OCI-LY3 (cell line): ENCODE data around the gene ADAP2.

Source experiments
- H2AFZ ChIP-seq: fragments of 200-600, 300-600 bp; shearing (Covaris generic); 2 replicates; pipeline ENCODE4 v1.6.0; 2014; ENCODE audit warnings: antibody characterized with exemption, low read depth, low read length
- H3K27ac ChIP-seq: fragments of 200-600, 300-600 bp; sonication (generic); 2 replicates; pipeline ENCODE4 v1.5.1; 2014; ENCODE audit warnings: mild to moderate bottlenecking, low read length, moderate library complexity, mixed read lengths
- H3K27me3 ChIP-seq: fragments of 200-600, 300-600 bp; sonication (generic); 2 replicates; pipeline ENCODE4 v1.6.1; 2014; ENCODE audit warnings: low read depth, low read length, mixed read lengths
- H3K36me3 ChIP-seq: fragments of 200-600, 300-600 bp; sonication (generic); replicated peaks from 2 replicates; pipeline ENCODE3; 2014; ENCODE audit warnings: low read depth, low read length, mixed read lengths
- H3K4me1 ChIP-seq: fragments of 300-600, 200-600 bp; sonication (generic); 2 replicates; pipeline ENCODE4 v1.6.1; 2014; ENCODE audit warnings: low read length, mixed read lengths
- H3K4me2 ChIP-seq: fragments of 200-600, 300-600 bp; sonication (generic); 2 replicates; pipeline ENCODE4 v1.6.1; 2014; ENCODE audit warnings: low read length, mixed read lengths
- H3K4me3 ChIP-seq: fragments of 300-600, 200-600 bp; sonication (generic); 2 replicates; pipeline ENCODE4 v1.5.1; 2014; ENCODE audit warnings: antibody characterized with exemption, mild to moderate bottlenecking, low read length, moderate library complexity
- H3K79me2 ChIP-seq: fragments of 300-600, 200-600 bp; shearing (Covaris generic); 2 replicates; pipeline ENCODE4 v1.6.1; 2014; ENCODE audit warnings: mild to moderate bottlenecking, low read length, mixed read lengths
- H3K9ac ChIP-seq: fragments of 300-600, 200-600 bp; shearing (Covaris generic); 2 replicates; pipeline ENCODE4 v1.6.0; 2014; ENCODE audit warnings: mild to moderate bottlenecking, low read length, moderate library complexity
- H3K9me3 ChIP-seq: fragments of 200-600, 300-600 bp; shearing (Covaris generic); 2 replicates; pipeline ENCODE4 v1.6.1; 2014; ENCODE audit warnings: low read length, mixed read lengths; ENCODE audit not compliant: insufficient read depth
- H4K20me1 ChIP-seq: fragments of 200-600, 300-600 bp; sonication (generic); 2 replicates; pipeline ENCODE4 v1.6.1; 2016; ENCODE audit warnings: low read length, mixed read lengths; ENCODE audit not compliant: insufficient read depth
- CTCF ChIP-seq: fragments of 200-600, 300-600 bp; sonication (generic); IDR thresholded peaks from 2 replicates; pipeline ENCODE4 v1.5.1; 2014; ENCODE audit warnings: antibody characterized with exemption, low read length, low read depth
- EZH2phosphoT487 ChIP-seq: fragments of 200-600 bp; shearing (Covaris generic); IDR thresholded peaks from 2 replicates; pipeline ENCODE4 v1.6.1; 2018; ENCODE audit warnings: antibody characterized with exemption, mixed run types, low read depth

Gene ADAP2

GRCh38 chr17:30950189-30950588, 28.4 kb downstream of the ADAP2 start:
- no peaks in the 10 kb centered on the region for H4K20me1 ChIP-seq
- no peak overlapping the region for H3K4me2 ChIP-seq

GRCh38 chr17:30950669-30951399, 29.1 kb downstream of the ADAP2 start:
- Histone ChIP-seq H4K20me1 (no peaks in the 10 kb centered on the region), H3K4me1 (peaks cover 18% of the 10 kb centered on the region), H3K9ac (no peak overlapping the region), H2AFZ (no peak overlapping the region), H3K9me3 (no peaks in the 10 kb centered on the region), H3K4me3 (no peak overlapping the region), H3K4me2 (no peak overlapping the region), H3K36me3 (no peaks in the 10 kb centered on the region), H3K79me2 (no peaks in the 10 kb centered on the region), H3K27me3 (no peaks in the 10 kb centered on the region), H3K27ac (no peak overlapping the region)
- TF ChIP-seq CTCF = no peak

More at GRCh38 chr17:30950189-30950588, 28.4 kb downstream of the ADAP2 start:
- Histone ChIP-seq H2AFZ (no peak overlapping the region), H3K9me3 (no peaks in the 10 kb centered on the region), H3K36me3 (no peaks in the 10 kb centered on the region), H3K9ac (no peak overlapping the region), H3K4me3 (no peak overlapping the region), H3K27ac (no peak overlapping the region), H3K79me2 (no peaks in the 10 kb centered on the region), H3K27me3 (no peaks in the 10 kb centered on the region), H3K4me1 (peaks cover 18% of the 10 kb centered on the region)
- TF ChIP-seq EZH2phosphoT487 (no peak), CTCF (no peak)

- Histone ChIP-seq H3K9ac (no peak overlapping the region), H3K4me3 (no peak overlapping the region), H2AFZ (peak overlapping the region; percentile 60), H3K27me3 (no peaks in the 10 kb centered on the region), H3K9me3 (no peaks in the 10 kb centered on the region), H3K4me2 (peak overlapping the region; percentile 53), H3K36me3 (no peaks in the 10 kb centered on the region), H3K27ac (no peak overlapping the region), H4K20me1 (no peaks in the 10 kb centered on the region), H3K79me2 (no peaks in the 10 kb centered on the region), H3K4me1 (peaks cover 25% of the 10 kb centered on the region)
- TF ChIP-seq EZH2phosphoT487 (no peak), CTCF (no peak)
Measured at GRCh38 chr17:30952638-30953393, 31.1 kb downstream of the ADAP2 start.

DNA sequence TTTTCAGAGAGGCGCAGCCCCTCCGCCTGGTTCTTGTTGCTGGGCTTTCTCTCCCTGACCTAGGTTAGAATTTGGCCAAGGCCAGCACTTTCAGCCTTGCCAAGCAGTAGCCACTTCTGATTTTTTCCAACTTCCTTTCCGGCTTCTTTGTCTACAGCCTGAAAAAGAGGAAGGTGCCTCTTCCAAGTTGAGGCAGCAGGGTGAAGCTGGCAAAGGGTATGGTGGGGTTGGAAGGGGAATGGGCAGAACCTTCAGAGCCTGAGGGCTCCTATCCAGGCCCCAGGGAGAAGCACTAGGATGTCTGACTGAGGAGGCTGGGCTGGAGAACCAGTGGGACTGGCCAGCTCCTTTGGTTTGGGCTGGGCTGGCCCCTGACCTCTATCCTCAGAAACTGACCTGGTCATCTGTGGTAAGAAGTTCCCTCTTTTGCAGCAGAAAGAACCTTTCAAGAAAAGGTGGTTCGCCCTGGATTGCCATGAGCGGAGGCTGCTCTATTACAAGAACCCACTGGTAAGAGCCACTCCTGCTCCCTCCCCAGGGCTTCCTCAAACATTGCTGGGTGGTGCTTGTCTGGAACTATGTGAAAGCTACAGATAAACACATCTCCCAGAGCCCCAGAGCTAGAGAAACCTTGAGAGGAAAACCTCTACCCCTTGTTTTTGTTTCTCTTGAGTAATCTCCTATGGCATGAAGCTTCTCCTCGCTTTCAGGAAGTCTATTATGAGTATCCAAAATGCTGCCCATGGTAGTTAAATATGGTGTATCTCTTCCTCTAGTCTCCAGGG, 32.5 kb downstream of the ADAP2 start:
- Histone ChIP-seq H3K4me1 (peaks cover 37% of the 10 kb centered on the region), H3K4me2 (no peak overlapping the region), H3K36me3 (no peaks in the 10 kb centered on the region), H4K20me1 (no peaks in the 10 kb centered on the region), H2AFZ (no peak overlapping the region), H3K79me2 (no peaks in the 10 kb centered on the region), H3K27me3 (peaks cover 7% of the 10 kb centered on the region), H3K27ac (no peak overlapping the region), H3K9me3 (no peaks in the 10 kb centered on the region), H3K9ac (no peak overlapping the region), H3K4me3 (no peak overlapping the region)
- TF ChIP-seq EZH2phosphoT487 (no peak), CTCF (no peak)
